Astrocyte (in vitro differentiated cells and primary cell): ENCODE results near the gene TIPIN.

ENCODE experiments used
- CTCF ChIP-seq: IDR thresholded peaks from 2 replicates; pipeline ENCODE4 v1.5.1; 2011; ENCODE audit warnings: low read depth, mild to moderate bottlenecking, inconsistent platforms, low read length, moderate library complexity; ENCODE audit not compliant: insufficient read depth
- EZH2 ChIP-seq: IDR thresholded peaks from 2 replicates; pipeline ENCODE4 v1.6.1; 2012; ENCODE audit warnings: mild to moderate bottlenecking, low read length, inconsistent platforms; ENCODE audit not compliant: insufficient read depth

GRCh38 chr15:66296186-66296585 is 60.3 kb downstream of the TIPIN start:
- no peak for TF ChIP-seq CTCF
- TF ChIP-seq EZH2, result no peak
